K562 (cell line): ENCODE data around the gene KCNK1. TPM values are rescaled to one million over a fixed set of nuclear protein-coding genes. Genes with fewer than 3 reads are reported as not detected.

Experiments
- RCOR1 ChIP-seq, 2 experiments: IDR thresholded peaks; 2 replicates each; pipeline ENCODE4 v1.6.1; 2012; ENCODE audit warnings: low read depth in 2 of 2, low read length in 2 of 2, borderline replicate concordance in 1 of 2, improper control_type of control experiment in 1 of 2
- SMARCA4 ChIP-seq: fragments of 450-650 bp; IDR thresholded peaks from 2 replicates; pipeline ENCODE4 v1.6.1; 2016
- polyA plus RNA-seq, 8 experiments: library from polyadenylated mRNA; depleted of rRNA in 4 of 8; stranded (reverse) in 5 of 8; unstranded in 3 of 8; fragments of >200 nt; fragmentation: Nextera tagmentation in 2 of 8; fragmentation: Illumina TruSeq in 1 of 8; extraction: Ambion mirVana in 2 of 8; extraction: Trizol in 1 of 8; gene quantifications; 2 replicates each; pipeline versions ENCODE4 v1.2.1 to v1.2.3, GENCODE V29; 2011 to 2014; ENCODE audit warnings: inconsistent platforms in 1 of 8, missing spikeins in 1 of 8
- total RNA-seq, 7 experiments: library from RNA; depleted of rRNA in 6 of 7; stranded (reverse); fragments of >200 nt in 6 of 7; fragmentation: Illumina TruSeq in 2 of 7; extraction: Trizol in 2 of 7; gene quantifications; 2 replicates each; pipeline versions ENCODE4 v1.2.1 to v1.2.3, GENCODE V29; 2011 to 2021; ENCODE audit warnings: low replicate concordance in 1 of 7
- TF ChIP-seq, protein P1 (sequence below): fragments of 200-600 bp; sonication (generic); IDR thresholded peaks from one replicate; pipeline ENCODE4 v1.6.1; 2012; ENCODE audit warnings: mild to moderate bottlenecking, low read depth, low read length, inconsistent platforms

Gene KCNK1
- total and polyA plus RNA-seq, 9 of the 15 experiments (the other 6 are each of a cell fraction or from before 2014, with no cell fraction given) = 3.1 to 22.7 (median 6.0) TPM

DNA sequence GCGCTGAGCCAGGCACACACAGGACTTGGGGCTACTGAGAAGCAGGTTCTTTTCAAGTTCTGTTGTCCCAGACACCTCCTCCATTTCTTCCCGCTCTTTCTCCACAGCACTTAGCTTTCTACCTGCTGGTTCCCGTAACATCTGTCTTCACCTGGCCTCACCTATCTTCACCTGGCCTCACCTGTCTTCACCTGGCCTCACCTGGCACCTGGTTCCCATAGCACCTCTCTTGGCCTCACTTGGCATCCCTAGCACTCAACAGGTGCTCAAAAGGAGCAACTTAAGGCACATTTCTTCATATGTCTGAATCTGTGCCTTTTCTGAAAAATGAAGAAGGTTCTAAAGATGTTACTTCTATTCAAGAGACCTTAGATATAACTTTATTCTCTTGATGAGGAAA is 10.4 kb downstream of the KCNK1 start (continued):
- TF ChIP-seq, protein P1, sequence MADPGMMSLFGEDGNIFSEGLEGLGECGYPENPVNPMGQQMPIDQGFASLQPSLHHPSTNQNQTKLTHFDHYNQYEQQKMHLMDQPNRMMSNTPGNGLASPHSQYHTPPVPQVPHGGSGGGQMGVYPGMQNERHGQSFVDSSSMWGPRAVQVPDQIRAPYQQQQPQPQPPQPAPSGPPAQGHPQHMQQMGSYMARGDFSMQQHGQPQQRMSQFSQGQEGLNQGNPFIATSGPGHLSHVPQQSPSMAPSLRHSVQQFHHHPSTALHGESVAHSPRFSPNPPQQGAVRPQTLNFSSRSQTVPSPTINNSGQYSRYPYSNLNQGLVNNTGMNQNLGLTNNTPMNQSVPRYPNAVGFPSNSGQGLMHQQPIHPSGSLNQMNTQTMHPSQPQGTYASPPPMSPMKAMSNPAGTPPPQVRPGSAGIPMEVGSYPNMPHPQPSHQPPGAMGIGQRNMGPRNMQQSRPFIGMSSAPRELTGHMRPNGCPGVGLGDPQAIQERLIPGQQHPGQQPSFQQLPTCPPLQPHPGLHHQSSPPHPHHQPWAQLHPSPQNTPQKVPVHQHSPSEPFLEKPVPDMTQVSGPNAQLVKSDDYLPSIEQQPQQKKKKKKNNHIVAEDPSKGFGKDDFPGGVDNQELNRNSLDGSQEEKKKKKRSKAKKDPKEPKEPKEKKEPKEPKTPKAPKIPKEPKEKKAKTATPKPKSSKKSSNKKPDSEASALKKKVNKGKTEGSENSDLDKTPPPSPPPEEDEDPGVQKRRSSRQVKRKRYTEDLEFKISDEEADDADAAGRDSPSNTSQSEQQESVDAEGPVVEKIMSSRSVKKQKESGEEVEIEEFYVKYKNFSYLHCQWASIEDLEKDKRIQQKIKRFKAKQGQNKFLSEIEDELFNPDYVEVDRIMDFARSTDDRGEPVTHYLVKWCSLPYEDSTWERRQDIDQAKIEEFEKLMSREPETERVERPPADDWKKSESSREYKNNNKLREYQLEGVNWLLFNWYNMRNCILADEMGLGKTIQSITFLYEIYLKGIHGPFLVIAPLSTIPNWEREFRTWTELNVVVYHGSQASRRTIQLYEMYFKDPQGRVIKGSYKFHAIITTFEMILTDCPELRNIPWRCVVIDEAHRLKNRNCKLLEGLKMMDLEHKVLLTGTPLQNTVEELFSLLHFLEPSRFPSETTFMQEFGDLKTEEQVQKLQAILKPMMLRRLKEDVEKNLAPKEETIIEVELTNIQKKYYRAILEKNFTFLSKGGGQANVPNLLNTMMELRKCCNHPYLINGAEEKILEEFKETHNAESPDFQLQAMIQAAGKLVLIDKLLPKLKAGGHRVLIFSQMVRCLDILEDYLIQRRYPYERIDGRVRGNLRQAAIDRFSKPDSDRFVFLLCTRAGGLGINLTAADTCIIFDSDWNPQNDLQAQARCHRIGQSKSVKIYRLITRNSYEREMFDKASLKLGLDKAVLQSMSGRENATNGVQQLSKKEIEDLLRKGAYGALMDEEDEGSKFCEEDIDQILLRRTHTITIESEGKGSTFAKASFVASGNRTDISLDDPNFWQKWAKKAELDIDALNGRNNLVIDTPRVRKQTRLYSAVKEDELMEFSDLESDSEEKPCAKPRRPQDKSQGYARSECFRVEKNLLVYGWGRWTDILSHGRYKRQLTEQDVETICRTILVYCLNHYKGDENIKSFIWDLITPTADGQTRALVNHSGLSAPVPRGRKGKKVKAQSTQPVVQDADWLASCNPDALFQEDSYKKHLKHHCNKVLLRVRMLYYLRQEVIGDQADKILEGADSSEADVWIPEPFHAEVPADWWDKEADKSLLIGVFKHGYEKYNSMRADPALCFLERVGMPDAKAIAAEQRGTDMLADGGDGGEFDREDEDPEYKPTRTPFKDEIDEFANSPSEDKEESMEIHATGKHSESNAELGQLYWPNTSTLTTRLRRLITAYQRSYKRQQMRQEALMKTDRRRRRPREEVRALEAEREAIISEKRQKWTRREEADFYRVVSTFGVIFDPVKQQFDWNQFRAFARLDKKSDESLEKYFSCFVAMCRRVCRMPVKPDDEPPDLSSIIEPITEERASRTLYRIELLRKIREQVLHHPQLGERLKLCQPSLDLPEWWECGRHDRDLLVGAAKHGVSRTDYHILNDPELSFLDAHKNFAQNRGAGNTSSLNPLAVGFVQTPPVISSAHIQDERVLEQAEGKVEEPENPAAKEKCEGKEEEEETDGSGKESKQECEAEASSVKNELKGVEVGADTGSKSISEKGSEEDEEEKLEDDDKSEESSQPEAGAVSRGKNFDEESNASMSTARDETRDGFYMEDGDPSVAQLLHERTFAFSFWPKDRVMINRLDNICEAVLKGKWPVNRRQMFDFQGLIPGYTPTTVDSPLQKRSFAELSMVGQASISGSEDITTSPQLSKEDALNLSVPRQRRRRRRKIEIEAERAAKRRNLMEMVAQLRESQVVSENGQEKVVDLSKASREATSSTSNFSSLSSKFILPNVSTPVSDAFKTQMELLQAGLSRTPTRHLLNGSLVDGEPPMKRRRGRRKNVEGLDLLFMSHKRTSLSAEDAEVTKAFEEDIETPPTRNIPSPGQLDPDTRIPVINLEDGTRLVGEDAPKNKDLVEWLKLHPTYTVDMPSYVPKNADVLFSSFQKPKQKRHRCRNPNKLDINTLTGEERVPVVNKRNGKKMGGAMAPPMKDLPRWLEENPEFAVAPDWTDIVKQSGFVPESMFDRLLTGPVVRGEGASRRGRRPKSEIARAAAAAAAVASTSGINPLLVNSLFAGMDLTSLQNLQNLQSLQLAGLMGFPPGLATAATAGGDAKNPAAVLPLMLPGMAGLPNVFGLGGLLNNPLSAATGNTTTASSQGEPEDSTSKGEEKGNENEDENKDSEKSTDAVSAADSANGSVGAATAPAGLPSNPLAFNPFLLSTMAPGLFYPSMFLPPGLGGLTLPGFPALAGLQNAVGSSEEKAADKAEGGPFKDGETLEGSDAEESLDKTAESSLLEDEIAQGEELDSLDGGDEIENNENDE = no peak
- TF ChIP-seq SMARCA4 (no peak), RCOR1 (IDR thresholded peaks at IDR 0.05; ENCODE audit: borderline replicate concordance in 1 of 2, low read depth in 2 of 2, low read length in 2 of 2) (no peak)
- TF ChIP-seq, all 486 proteins: peak for 3
